Neural cell (in vitro differentiated cells): Measurements from ENCODE around the gene TMEM79.

Experiments used
- CTCF ChIP-seq: fragments of 450-650 bp; IDR thresholded peaks from 2 replicates; pipeline ENCODE4 v1.5.1; 2014; ENCODE audit warnings: antibody characterized with exemption, mild to moderate bottlenecking, moderate library complexity; ENCODE audit not compliant: poor library complexity, severe bottlenecking
- EZH2 ChIP-seq: fragments of 200-600, 300-800 bp; shearing (Covaris generic), sonication (generic); IDR thresholded peaks from 2 replicates; pipeline ENCODE4 v1.6.1; 2014; ENCODE audit warnings: antibody characterized with exemption, low read length, borderline replicate concordance, mild to moderate bottlenecking; ENCODE audit not compliant: insufficient read depth, poor library complexity, severe bottlenecking
- TAF1 ChIP-seq: IDR thresholded peaks from 2 replicates; pipeline ENCODE4 v1.6.1; 2012; ENCODE audit warnings: low read depth

DNA sequence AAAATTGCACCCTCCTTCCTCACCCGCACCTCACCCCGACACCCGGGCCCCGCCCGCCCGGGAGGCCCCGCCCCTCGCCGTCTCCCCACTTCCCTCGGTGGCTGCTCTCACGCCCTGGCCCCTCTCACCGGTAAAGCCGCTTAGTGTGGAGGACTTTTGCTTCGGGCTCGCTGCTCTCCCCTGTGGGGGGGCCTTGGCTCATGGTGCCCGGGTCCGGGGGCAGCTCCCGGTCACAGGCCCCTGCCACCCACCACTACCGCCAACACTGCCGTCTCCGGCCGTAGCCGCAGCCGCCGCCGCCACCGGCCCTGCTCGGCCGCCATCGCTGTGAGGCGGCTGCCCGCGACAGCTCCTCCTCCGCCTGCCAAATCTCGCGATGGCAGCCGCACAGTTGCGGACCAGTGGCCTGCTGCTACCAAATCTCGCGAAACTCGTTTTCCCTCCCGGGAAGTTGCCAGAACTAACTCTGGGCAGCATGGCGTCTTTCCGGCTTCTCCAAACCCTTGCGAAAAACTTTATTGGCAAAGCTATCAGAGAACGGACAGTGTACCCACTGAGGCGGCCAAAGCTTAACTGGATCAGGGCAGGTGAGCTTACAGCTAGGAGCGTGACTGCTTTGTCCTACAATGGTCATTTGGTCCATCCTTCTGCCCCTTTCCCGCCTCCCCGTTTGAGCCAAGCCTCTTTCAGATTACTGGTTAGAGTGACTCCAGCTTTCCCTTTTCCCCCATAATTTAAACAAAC is 1.5 kb upstream of the TMEM79 start, which contains the start of gene SMG5:
- TF ChIP-seq CTCF (peak; percentile 22), EZH2 (no peak), TAF1 (peak; percentile 88)
